ENCODE measurements around the gene TBC1D10A. TPM values are rescaled to one million over a fixed set of nuclear protein-coding genes. Genes with fewer than 3 reads are reported as not detected.

The TBC1D10A gene, protein sequence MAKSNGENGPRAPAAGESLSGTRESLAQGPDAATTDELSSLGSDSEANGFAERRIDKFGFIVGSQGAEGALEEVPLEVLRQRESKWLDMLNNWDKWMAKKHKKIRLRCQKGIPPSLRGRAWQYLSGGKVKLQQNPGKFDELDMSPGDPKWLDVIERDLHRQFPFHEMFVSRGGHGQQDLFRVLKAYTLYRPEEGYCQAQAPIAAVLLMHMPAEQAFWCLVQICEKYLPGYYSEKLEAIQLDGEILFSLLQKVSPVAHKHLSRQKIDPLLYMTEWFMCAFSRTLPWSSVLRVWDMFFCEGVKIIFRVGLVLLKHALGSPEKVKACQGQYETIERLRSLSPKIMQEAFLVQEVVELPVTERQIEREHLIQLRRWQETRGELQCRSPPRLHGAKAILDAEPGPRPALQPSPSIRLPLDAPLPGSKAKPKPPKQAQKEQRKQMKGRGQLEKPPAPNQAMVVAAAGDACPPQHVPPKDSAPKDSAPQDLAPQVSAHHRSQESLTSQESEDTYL
- total RNA-seq: 10 to 100 TPM in 5 of 8 experiments, 1 to 10 TPM in 3; 5.8 to 17.8 (median 10.6) TPM

DNA sequence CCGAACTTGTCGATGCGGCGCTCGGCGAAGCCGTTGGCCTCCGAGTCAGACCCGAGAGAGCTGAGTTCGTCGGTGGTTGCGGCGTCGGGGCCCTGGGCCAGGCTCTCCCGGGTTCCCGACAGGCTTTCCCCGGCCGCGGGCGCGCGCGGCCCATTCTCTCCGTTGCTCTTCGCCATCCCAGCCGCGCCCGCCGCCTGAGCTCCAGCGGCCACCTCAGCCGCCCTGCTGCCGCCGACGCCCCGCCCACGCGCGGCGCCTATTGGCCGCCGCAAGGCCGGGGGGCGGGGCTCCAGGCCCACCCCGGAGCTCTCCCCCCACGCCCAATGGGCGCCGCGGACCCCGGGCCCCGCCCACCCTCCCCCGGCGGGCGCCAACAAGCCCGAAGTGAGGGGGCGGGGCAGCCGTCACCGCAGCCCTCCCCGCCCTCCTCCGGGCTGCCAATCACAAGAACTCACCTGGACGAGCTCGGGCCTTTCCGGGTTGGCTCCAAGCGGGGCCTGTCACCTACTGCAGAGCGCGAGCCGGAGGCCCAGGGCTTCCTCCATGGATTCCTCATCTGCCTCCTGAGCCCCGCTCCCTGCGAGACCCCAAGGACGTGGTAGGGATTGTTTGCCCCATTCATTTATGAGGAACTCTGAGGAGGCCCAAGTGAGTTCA, at the start of gene TBC1D10A:
TSS of gene TBC1D10A (minus strand) at position 236 of the 657 bp plus-strand sequence. CDS start at position 176, 60 bp downstream.
- 0% methylated on average over 3 of the region's 69 CpGs; no CpG with 5 or more reads in 9 of the 10 experiments for WGBS, 10 experiments
- peak; percentile 74 to 95 (median 93) for ATAC-seq (replicated peaks in 6 of 8)
- H3K4me3 ChIP-seq: peak within 1 kb of the TSS; percentile 70 to 99 (median 92)
- in situ Hi-C loops (cut with MboI; ENCODE audit: low pct_unique_long_range_greater_than_20kb in 2 of 9, low sequenced_read_pairs in 9 of 9, unreplicated experiment in 9 of 9): no loop called here
- H3K4me1 ChIP-seq (replicated peaks in 1 of 2): peaks cover 14 to 15% of the 10 kb centered on the region in 2 donors
- peak within 1 kb of the TSS; percentile 57 to 81 for H3K27ac ChIP-seq

DNA sequence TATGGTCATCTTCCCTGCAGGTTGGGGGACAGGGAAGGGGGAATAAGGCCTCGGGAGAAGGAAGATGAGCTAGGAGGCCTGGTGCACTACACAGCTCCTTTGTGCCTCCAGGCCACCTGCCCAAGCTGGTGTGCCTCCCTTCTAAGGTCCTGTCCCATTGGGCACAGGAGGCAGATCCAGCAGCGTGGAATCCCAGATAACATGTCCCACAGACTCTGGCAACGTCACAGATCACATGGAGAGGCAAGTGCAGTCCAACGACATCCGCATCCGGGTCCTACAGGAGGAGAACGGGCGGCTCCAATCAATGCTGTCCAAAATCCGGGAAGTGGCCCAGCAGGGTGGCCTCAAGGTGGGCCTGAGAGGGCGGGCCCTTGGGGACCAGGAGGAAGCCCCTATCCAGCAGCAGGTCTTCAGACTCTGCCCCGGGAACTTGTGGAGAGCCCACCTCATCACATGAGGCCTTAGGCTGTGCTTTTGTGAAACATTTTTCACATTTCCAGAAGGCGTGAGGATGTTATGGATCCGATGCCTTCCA, 48.6 kb upstream of the TBC1D10A start:
- ATAC-seq (replicated peaks in 6 of 8): no peak
- H3K27ac ChIP-seq: no peak overlapping the region
- no peaks in the 10 kb centered on the region for H3K4me1 ChIP-seq (replicated peaks in 1 of 2)
- H3K4me3 ChIP-seq: no peak overlapping the region
- in situ Hi-C loops (cut with MboI; ENCODE audit: low pct_unique_long_range_greater_than_20kb in 2 of 9, low sequenced_read_pairs in 9 of 9, unreplicated experiment in 9 of 9): loop anchor here in 4 of 9 experiments (25.0 kb wide), 1 partner anchor 263 kb away; no protein-coding TSS in a partner anchor
- 74 to 100% (median 100%) methylated on average over 1 to 11 of the region's 13 CpGs; no CpG with 5 or more reads in 4 of the 10 experiments for WGBS, 10 experiments

DNA sequence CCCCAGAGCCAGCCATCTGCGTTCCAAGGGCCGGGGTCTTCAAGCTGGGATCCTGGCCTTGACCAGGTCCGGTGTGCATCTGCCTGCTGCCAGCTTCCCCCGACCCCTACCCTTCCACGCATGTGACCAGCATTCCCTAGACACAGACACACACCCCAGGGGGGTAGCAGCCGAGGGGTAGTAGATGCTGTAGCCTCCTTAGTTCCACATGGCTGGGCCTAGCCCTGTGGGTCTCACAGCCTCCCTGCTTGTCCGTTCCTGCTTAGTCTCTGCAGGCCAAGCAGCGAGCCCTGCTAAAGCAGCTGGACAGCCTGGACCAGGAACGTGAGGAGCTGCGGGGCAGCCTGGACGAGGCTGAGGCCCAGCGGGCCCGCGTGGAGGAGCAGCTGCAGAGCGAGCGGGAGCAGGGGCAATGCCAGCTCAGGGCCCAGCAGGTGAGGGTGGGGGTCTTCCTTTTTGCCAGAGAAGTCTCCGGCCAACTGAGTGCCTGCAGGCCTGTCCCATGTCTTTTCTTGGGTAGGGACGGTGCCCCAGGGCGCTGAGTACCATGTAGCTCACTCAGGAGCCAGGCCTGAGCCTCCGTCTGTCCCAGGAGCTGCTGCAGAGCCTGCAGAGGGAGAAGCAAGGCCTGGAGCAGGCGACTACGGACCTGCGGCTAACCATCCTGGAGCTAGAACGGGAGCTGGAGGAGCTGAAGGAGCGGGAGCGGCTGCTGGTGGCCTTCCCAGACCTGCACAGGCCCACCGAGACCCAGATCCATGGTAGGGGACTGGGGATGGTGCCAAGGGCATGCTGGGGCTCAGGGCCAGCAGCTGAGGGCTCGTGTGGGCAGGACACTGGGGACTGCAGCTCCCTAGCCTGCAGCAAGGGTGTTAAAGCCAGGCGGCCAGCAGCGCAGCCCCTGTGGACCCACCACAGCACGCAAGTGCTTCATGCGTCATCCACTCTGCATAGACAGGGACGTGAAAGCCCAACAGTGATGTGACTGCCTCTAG, 46.9 kb upstream of the TBC1D10A start:
- peak in 4 of 8 experiments; percentile 18 to 23 (median 22) for ATAC-seq (replicated peaks in 6 of 8)
- Histone ChIP-seq H3K27ac (no peak overlapping the region), H3K4me3 (no peak overlapping the region), H3K4me1 (replicated peaks in 1 of 2) (no peaks in the 10 kb centered on the region)
- 64 to 100% (median 80%) methylated on average over 2 to 4 of the region's 33 CpGs; no CpG with 5 or more reads in 7 of the 10 experiments for WGBS, 10 experiments
- in situ Hi-C loops (cut with MboI; ENCODE audit: low pct_unique_long_range_greater_than_20kb in 2 of 9, low sequenced_read_pairs in 9 of 9, unreplicated experiment in 9 of 9): no loop called here

DNA sequence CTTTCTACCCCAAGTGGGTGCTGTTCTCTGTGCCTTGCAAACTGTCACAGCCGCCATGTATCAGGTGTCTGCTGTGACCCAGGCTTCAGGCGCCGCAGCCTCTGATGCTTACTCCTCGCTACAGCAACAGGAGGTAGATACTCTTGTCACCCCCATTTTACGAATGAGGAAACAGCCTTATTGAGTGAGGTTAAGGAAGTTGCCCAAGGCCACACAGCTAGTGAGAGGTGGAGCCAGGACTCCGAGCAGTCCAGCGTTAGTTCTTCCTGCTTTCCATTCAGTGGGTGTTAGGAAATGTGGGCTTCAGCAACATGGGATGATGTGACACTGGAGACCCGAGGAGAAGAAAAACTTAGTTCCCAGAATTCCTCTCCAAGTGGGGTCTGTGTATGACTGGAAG, 46.2 kb upstream of the TBC1D10A start:
- no peak overlapping the region for H3K4me3 ChIP-seq
- 0 to 100% (median 86%) methylated on average over 1 to 6 of the region's 8 CpGs; no CpG with 5 or more reads in 6 of the 10 experiments for WGBS, 10 experiments
- no peak for ATAC-seq (replicated peaks in 6 of 8)
- no peaks in the 10 kb centered on the region for H3K4me1 ChIP-seq (replicated peaks in 1 of 2)
- H3K27ac ChIP-seq: no peak overlapping the region
- in situ Hi-C loops (cut with MboI; ENCODE audit: low pct_unique_long_range_greater_than_20kb in 2 of 9, low sequenced_read_pairs in 9 of 9, unreplicated experiment in 9 of 9): no loop called here

DNA sequence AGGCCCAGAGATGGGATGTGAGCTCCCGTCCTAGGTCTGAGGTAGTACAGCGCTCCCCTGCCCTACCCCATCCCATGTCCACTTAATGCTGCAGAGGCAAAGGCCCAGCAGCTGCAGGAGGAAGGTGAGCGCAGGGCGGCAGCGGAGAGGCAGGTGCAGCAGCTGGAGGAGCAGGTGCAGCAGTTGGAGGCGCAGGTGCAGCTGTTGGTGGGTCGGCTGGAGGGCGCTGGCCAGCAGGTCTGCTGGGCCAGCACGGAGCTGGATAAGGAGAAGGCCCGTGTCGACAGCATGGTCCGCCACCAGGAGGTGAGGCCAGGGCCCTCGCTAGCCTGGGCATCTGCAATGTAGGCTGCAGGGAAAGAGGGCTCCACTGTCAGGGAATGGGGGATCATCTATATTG, 45.2 kb upstream of the TBC1D10A start:
- in situ Hi-C loops (cut with MboI; ENCODE audit: low pct_unique_long_range_greater_than_20kb in 2 of 9, low sequenced_read_pairs in 9 of 9, unreplicated experiment in 9 of 9): no loop called here
- no peaks in the 10 kb centered on the region for H3K4me1 ChIP-seq (replicated peaks in 1 of 2)
- 80 to 100% (median 82%) methylated on average over 1 to 3 of the region's 13 CpGs; no CpG with 5 or more reads in 7 of the 10 experiments for WGBS, 10 experiments
- H3K4me3 ChIP-seq: no peak overlapping the region
- no peak for ATAC-seq (replicated peaks in 6 of 8)
- H3K27ac ChIP-seq: no peak overlapping the region

DNA sequence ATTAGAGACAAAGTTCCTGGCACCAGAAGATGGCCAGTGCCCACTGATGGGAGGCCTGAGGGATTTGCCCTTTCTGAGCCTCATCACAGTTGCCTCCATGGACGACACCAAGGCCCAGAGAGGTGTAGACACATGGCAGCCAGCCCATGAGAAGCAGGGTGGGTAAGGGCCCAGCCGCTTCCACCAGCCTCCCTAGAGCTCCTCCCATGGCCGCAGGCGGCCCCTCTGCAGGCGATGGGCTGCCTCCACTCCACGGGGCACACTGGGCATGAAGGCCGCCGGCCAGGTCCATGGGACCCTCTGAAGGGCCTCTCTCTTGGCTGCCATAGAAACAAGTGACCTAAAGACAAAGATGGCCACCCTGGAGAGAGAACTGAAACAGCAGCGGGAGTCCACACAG, 44.6 kb upstream of the TBC1D10A start:
- Histone ChIP-seq H3K27ac (no peak overlapping the region), H3K4me1 (replicated peaks in 1 of 2) (no peaks in the 10 kb centered on the region), H3K4me3 (no peak overlapping the region)
- 95% methylated on average over 3 of the region's 9 CpGs; no CpG with 5 or more reads in 9 of the 10 experiments for WGBS, 10 experiments
- in situ Hi-C loops (cut with MboI; ENCODE audit: low pct_unique_long_range_greater_than_20kb in 2 of 9, low sequenced_read_pairs in 9 of 9, unreplicated experiment in 9 of 9): no loop called here
- ATAC-seq (replicated peaks in 6 of 8): no peak

DNA sequence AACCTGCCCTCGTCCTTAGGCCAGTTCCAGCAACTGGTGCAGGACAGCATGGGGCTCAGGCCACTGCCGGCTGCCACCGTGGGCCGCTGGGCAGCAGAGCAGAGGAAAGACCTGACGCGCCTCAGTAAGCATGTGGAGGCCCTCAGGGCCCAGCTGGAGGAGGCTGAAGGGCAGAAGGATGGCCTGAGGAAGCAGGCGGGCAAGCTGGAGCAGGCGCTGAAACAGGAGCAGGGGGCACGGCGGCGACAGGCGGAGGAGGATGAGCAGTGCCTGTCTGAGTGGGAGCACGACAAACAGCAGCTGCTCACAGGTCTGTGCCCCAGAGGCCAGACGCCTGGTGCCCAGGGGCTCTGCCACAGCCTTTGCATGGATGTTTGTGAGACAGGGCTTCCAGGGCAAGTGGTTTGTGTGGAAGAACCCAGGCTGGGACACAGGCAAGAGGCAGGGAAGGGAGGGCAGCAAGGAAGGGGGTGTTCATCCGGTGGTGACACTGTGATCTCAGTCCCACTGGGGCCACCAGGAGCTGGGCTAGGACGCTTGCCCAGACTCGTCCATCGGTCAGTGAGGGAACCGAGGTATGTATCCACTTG, 44.0 kb upstream of the TBC1D10A start:
- ATAC-seq (replicated peaks in 6 of 8): no peak
- Histone ChIP-seq H3K4me1 (replicated peaks in 1 of 2) (no peaks in the 10 kb centered on the region), H3K4me3 (no peak overlapping the region), H3K27ac (no peak overlapping the region)
- in situ Hi-C loops (cut with MboI; ENCODE audit: low pct_unique_long_range_greater_than_20kb in 2 of 9, low sequenced_read_pairs in 9 of 9, unreplicated experiment in 9 of 9): no loop called here
- 74 to 100% (median 83%) methylated on average over 1 to 11 of the region's 19 CpGs; no CpG with 5 or more reads in 3 of the 10 experiments for WGBS, 10 experiments

DNA sequence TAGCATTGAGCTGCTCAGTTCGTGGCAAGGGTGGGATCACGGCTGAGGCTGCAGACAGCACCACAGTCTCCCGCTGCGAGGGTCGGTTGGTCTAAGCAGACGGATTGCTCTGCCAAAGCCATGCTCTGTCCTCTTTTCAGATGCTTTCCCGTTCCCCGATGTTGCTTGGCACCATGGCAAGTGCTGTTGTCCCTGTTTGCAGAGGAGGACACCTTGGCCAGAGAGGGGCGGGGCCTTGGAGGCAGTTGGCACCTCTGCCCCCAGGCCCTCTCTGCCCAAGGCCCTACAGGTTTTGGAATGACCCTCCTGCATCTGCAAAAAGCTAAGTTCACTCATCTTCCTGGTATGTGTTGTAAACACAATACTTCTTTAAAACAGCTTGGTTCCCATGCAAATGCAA, 41.7 kb upstream of the TBC1D10A start:
- in situ Hi-C loops (cut with MboI; ENCODE audit: low pct_unique_long_range_greater_than_20kb in 2 of 9, low sequenced_read_pairs in 9 of 9, unreplicated experiment in 9 of 9): no loop called here
- 30 to 100% (median 81%) methylated on average over 1 to 8 of the region's 9 CpGs; no CpG with 5 or more reads in 2 of the 10 experiments for WGBS, 10 experiments
- Histone ChIP-seq H3K27ac (no peak overlapping the region), H3K4me1 (replicated peaks in 1 of 2) (no peaks in the 10 kb centered on the region), H3K4me3 (no peak overlapping the region)
- no peak for ATAC-seq (replicated peaks in 6 of 8)

DNA sequence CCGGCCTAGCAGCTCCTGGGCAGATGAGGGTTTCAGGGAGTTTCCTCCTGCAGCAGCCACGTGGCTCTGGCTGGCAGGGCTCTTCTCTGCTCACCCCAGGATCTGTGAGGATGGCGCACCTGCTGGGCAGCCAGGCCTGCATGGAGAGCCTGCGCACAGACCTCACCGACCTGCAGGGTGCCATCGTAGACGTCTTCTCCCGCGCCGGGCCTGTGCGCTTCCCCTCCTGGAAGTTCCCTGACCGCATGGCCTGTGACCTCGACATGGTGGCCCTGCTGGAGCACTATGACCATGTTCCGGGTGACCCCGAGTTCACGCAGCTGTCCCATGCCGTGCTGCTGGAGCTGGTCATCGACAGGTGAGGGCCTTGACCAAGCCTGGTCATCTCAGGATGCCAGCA, 39.1 kb upstream of the TBC1D10A start:
- Histone ChIP-seq H3K27ac (no peak overlapping the region), H3K4me3 (no peak overlapping the region), H3K4me1 (replicated peaks in 1 of 2) (no peaks in the 10 kb centered on the region)
- WGBS, 10 experiments: 75 to 88% (median 80%) methylated on average over 3 to 10 of the region's 18 CpGs; no CpG with 5 or more reads in 7 of the 10 experiments
- ATAC-seq (replicated peaks in 6 of 8): no peak
- in situ Hi-C loops (cut with MboI; ENCODE audit: low pct_unique_long_range_greater_than_20kb in 2 of 9, low sequenced_read_pairs in 9 of 9, unreplicated experiment in 9 of 9): no loop called here

DNA sequence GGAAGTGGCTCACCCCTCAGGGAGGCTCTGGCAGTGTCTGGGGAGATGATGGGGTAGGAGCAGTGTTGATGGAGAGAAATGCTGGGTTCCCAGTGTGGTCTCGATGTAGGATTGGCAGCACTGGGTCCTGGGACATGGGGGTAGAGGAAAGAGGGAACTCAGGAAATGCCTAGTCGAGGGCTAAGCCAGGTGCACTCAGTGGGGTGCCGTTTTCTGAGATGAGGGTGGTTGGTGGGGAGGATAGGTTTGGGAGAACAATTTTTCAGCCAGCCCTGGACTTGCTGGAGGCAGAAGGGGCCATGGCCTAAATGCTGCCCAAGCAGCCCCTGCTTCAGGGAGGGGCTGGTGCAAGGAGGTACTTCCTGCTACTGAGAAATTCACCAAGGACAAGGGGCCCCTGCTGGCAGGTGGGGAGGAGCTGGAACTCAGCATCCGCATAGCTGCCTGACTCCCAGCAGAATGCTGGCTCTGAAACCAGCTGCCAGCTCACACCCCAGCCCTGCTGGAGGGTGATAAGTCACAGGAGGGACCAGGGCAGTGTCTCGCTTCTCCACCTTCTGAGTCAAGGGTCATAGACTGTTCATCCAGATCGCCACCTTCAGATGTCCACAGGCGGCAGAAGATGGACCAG, 36.0 kb upstream of the TBC1D10A start:
- WGBS, 10 experiments: 17 to 80% (median 55%) methylated on average over 1 to 3 of the region's 7 CpGs; no CpG with 5 or more reads in 4 of the 10 experiments
- in situ Hi-C loops (cut with MboI; ENCODE audit: low pct_unique_long_range_greater_than_20kb in 2 of 9, low sequenced_read_pairs in 9 of 9, unreplicated experiment in 9 of 9): no loop called here
- no peak overlapping the region for H3K27ac ChIP-seq
- peak in 2 of 8 experiments; percentile 22 to 50 for ATAC-seq (replicated peaks in 6 of 8)
- H3K4me1 ChIP-seq (replicated peaks in 1 of 2): peaks cover 4% of the 10 kb centered on the region in 2 donors
- H3K4me3 ChIP-seq: no peak overlapping the region

DNA sequence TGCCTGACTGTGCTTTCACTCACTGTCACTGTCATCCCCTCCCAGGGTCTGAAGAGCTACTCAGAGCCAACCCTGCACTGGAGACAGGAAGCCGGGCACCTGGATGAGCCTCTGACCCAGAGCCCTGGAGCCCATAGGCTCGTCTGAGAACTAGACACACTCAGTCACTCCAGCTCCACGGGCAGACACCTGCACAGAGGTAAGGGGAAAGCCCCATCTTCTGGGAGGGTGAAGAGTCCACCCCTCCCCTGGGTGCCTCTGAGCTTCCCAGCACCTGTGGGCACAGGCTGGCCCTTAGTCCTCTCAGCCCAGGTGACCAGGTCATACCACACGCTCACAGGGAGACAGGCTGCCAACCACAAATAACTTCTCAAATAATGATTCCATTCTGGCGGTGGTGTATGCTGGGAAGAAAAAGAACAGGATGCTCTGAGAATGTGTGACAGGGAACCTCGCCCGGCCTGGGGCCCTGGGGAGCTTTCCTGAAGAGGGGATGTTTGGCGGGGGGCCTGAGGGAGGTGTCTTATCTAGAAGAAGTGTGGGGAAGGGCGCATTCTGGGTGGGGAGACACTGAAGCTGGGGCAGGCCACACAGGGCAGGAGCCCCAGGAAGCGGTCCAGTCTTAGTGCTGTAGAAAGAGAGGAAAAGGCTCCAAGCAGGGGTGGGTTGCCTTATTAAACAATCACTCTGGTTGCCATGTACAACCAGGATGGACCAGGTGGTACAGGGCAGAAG, 35.3 kb upstream of the TBC1D10A start:
- Histone ChIP-seq H3K27ac (no peak overlapping the region), H3K4me1 (replicated peaks in 1 of 2) (peaks cover 6 to 7% of the 10 kb centered on the region in 2 donors), H3K4me3 (no peak overlapping the region)
- WGBS, 10 experiments: 50 to 100% (median 91%) methylated on average over 1 to 4 of the region's 10 CpGs; no CpG with 5 or more reads in 4 of the 10 experiments
- no peak for ATAC-seq (replicated peaks in 6 of 8)
- in situ Hi-C loops (cut with MboI; ENCODE audit: low pct_unique_long_range_greater_than_20kb in 2 of 9, low sequenced_read_pairs in 9 of 9, unreplicated experiment in 9 of 9): no loop called here

All from motor neuron (in vitro differentiated cells).